GM18505 (cell line): ENCODE measurements around the gene SMPD4.
"Not testable (repeated sequence)": the region's sequence is repeated elsewhere in the genome, so short reads cannot be mapped to it uniquely, and the experiment has no call there.

ENCODE experiments used
- ATAC-seq: cut with Tn5 transposase; IDR thresholded peaks from one replicate; pipeline ENCODE4 v1.9.1; 2021; ENCODE audit not compliant: unreplicated experiment
- POLR2A ChIP-seq: IDR thresholded peaks from 4 replicates; pipeline ENCODE4 v1.6.1; 2011; ENCODE audit warnings: borderline replicate concordance; ENCODE audit not compliant: insufficient read depth, insufficient read length; ENCODE audit errors: extremely low read depth

SMPD4 gene

DNA sequence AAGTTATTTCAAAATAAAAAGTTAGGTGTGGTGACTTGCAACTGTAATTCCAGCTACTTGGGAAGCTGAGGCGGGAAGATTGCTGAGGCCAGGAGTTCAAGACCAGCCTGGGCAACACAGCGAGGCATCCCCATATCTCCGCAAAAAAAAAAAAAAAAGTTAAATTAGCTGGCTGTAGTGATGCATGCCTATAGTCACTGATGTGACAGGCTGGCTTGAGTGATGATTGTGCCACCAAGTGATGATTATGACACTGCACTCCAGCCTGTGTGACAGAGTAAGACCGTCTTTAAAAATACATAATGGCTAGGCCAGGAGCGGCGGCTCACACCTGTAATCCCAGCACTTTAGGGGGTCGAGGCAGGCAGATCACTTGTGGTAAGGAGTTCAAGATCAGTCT lies 11.5 kb downstream of the SMPD4 start:
- TF ChIP-seq POLR2A: no peak
- no peak for ATAC-seq

DNA sequence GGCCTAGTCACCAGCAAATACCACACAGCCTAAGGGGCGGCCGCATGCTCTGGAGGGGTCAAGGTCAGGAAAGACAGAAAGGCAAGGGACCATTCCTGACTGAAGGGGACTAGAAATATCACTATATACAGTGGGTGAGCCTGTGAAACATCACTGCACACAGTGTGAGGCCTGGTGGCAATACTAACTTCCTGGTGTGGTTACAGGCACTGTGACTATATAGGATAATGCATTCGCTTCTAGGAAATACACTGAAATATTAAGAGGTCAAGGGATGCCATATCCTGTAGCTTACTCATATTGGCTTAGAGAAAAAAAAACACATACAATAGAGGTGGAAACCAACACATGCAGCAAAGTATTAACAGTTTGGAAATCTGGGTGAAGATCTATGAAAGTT lies 12.2 kb downstream of the SMPD4 start:
- not testable (repeated sequence) for ATAC-seq

DNA sequence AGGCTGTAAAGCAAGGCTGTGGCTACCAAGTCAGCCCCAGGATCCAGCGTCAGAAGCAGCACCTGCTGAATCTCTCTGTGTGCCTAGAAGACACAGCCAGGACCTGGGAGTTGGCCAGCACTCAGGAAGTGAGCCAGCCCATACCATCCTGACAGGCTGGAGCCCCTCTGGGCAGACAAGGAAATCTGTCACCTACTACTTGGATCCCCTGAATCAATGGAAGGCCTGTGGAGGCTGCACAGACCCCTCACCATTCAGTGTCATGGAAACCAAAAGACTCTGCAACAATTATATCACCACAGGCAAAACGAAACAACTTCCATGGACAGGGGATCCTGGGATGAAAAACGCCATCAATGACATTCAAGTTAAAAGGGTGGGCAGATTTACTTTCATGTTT lies 14.8 kb downstream of the SMPD4 start:
- not testable (repeated sequence) for ATAC-seq

DNA sequence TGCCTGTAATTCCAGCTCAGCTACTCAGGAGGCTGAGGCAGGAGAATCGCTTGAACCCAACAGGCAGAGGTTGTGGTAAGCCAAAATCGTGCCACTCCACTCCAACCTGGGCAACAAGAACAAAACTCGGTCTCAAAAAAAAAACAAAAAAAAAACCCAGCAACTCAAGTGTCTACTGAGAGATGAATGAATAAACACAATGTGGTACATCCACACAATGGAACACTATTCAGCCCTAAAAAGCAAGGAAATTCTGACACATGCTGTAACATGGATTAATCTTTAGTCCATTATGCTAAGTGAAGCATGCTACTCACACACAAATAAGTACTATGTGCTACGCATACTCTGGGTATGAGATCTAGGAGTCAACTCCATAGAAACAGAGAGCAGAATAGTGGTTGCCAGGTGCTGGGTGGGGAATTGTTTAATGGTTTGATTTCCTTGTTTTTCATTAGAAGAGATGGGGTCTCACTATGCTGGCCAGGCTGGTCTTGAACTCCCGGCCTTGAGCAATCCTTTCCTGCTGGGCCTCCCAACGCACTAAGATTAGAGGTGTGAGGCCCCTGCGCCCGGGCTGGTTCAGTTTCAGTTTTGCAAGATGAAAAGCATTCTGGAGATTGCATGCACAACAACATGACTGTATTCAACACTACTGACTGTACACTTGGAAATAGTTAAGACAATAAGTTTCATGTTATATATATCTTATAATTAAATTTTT lies 15.9 kb downstream of the SMPD4 start:
- no peak for TF ChIP-seq POLR2A
- no peak for ATAC-seq

- TF ChIP-seq POLR2A: no peak
- no peak for ATAC-seq
Measured at GRCh38 chr2:130162968-130163367, 18.4 kb downstream of the SMPD4 start.

DNA sequence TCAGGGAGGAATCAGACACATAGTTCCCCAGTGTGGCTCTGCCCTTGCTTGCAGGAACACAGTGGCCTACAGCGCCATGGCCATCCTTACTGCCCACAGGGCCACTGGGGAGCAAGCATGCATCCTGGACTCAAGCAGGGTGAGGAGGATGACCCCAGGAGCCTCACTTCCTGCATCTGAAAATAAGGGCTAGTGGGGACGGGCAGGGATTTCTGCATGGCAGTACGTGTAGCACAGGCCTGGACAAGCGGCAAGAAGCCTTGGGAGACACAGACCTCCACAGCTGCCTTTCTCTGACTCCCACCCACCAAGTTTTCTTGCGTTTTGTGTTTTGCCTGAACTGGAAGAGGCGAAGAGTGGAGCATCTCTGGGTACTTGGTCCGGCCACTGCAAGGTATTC lies 18.9 kb downstream of the SMPD4 start:
- not testable (repeated sequence) for ATAC-seq

DNA sequence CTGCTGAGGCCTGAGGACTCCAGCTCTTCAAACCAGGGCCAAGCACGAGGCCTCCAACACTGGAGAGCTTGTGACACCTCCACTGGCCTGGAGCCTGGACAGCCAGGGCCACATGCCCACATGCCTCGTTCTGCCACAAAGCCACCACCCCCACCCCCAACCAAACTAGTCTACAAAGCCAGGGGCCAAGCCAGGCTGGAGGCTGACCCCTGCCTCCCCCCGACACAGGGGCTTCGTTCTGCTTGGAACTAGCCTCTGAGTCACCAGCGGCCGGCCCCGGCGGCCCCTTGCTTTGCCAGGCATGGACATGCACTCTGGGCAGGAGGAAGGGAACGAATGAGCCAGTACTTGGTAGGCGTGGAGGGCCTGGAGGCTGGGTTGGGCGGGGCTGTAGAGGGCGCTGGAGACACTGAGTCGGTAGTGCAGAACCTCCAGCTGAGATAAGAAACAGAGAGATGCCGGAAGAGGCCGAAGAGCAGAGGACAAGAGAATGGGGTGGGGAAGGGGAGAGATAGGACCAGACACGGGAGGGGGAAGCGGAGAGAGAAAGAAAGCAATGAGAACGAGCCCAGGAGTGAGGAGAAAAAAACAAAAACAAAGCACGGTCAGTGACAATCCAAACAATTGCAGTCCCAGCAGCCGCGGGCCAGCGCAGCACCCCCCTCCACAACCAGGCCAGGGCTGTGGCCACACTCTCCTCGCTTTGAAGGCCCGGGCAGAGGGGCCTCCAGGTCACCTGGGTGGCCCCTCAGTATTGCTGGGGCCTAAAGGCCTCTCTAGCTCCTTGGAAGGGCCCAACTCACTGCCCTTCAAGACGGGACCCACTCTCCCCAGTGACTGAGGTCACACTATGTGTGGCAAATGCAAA lies 20.3 kb downstream of the SMPD4 start:
- not testable (repeated sequence) for ATAC-seq

- no peak for TF ChIP-seq POLR2A
Measured at GRCh38 chr2:130160131-130160530, 21.3 kb downstream of the SMPD4 start.

DNA sequence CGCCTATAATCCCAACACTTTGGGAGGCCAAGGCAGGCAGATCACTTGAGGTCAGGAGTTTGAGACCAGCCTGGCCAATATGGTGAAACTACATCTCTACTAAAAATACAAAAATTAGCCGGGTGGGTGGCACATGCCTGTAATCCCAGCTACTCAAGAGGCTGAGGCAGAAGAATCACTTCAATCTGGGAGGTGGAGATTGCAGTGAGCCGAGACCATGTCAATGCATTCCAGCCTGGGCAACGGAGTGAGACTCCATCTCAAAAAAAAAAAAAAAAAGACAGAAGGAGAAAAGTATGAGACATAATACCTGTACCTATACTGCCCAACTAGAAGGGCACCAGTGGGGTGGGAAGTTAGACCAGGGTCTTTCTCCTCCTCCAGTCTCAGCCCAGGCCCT lies 22.0 kb downstream of the SMPD4 start:
- not testable (repeated sequence) for ATAC-seq

More at GRCh38 chr2:130160131-130160530, 21.3 kb downstream of the SMPD4 start:
- no peak for ATAC-seq

- ATAC-seq: no peak
- no peak for TF ChIP-seq POLR2A
Measured at GRCh38 chr2:130158631-130159030, 22.8 kb downstream of the SMPD4 start.

GRCh38 chr2:130157825-130158514 lies 23.4 kb downstream of the SMPD4 start:
- peak; percentile 70 for ATAC-seq

- ATAC-seq: peak; percentile 41
Measured at GRCh38 chr2:130157354-130157753, 24.0 kb downstream of the SMPD4 start.

GRCh38 chr2:130156624-130157004 lies 24.8 kb downstream of the SMPD4 start:
- TF ChIP-seq POLR2A: no peak
- no peak for ATAC-seq

DNA sequence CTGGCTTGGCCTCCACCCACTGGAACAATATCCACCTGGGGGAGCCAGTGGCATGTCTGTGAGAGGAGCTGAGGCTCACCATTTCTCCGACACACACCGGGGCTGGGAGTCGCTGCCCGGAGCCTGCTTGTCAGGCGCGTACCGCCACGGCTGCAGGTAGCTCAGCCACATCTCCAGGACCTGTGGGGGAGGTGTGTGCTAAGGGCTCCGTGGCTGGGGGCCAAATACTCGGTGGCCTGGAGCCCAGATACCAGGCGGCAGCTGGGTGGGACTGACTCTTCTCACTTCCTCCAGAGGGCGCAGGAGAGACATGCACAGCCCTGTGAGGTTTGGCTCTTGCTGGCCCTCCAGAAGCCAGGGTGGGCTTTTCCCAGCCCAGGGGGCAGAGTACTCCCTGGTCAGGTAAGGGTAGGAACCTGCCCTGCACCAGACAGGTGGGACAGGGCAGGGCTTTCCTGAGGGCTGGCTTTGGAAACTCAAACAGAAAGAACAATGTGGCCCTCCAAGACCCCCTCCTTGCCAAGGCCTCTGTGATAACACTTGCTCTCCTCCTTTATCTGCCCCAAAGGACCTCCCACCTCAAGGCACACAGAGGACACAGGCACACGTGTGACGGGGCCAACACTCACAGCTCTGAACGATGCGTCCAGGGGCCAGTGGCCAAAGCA lies 25.3 kb downstream of the SMPD4 start:
- ATAC-seq: not testable (repeated sequence)
